ENCODE results near the gene TMPRSS11D.

Gene TMPRSS11D

GRCh38 chr4:67883902-67884301 is at the start of gene TMPRSS11D:
TSS of gene TMPRSS11D (minus strand) at chr4:67884002. CDS start at chr4:67883933, 69 bp downstream.
- no peak for DNase-seq

GRCh38 chr4:67933038-67933437 is 49.2 kb upstream of the TMPRSS11D start:
- no peak for DNase-seq

GRCh38 chr4:67931256-67931655 is 47.5 kb upstream of the TMPRSS11D start:
- DNase-seq = no peak

- no peak for DNase-seq
Measured at GRCh38 chr4:67929426-67929825, 45.6 kb upstream of the TMPRSS11D start.

GRCh38 chr4:67928546-67928945 is 44.7 kb upstream of the TMPRSS11D start:
- no peak for DNase-seq

GRCh38 chr4:67927251-67927650 is 43.4 kb upstream of the TMPRSS11D start:
- DNase-seq = no peak

- no peak for DNase-seq
Measured at GRCh38 chr4:67926485-67926884, 42.7 kb upstream of the TMPRSS11D start.

GRCh38 chr4:67922697-67923096 is 38.9 kb upstream of the TMPRSS11D start:
- no peak for DNase-seq

- no peak for DNase-seq
Measured at GRCh38 chr4:67918428-67918827, 34.6 kb upstream of the TMPRSS11D start.

GRCh38 chr4:67915400-67915966 is 31.7 kb upstream of the TMPRSS11D start:
- DNase-seq = no peak

- no peak for DNase-seq
Measured at GRCh38 chr4:67912080-67912479, 28.3 kb upstream of the TMPRSS11D start.

- no peak for DNase-seq
Measured at GRCh38 chr4:67911638-67912037, 27.8 kb upstream of the TMPRSS11D start.

GRCh38 chr4:67911141-67911540 is 27.3 kb upstream of the TMPRSS11D start:
- no peak for DNase-seq

GRCh38 chr4:67910585-67910905 is 26.7 kb upstream of the TMPRSS11D start:
- no peak for DNase-seq

GRCh38 chr4:67909905-67910584 is 26.2 kb upstream of the TMPRSS11D start:
- DNase-seq = no peak

- no peak for DNase-seq
Measured at GRCh38 chr4:67907650-67908049, 23.8 kb upstream of the TMPRSS11D start.

GRCh38 chr4:67899096-67899495 is 15.3 kb upstream of the TMPRSS11D start:
- DNase-seq = no peak

- DNase-seq = no peak
Measured at GRCh38 chr4:67897686-67898085, 13.9 kb upstream of the TMPRSS11D start.

GRCh38 chr4:67896421-67897065 is 12.7 kb upstream of the TMPRSS11D start:
- peak in 1 of 4 experiments; percentile 1 for DNase-seq

- DNase-seq = no peak
Measured at GRCh38 chr4:67894659-67895058, 10.9 kb upstream of the TMPRSS11D start.

GRCh38 chr4:67892905-67893304 is 9.1 kb upstream of the TMPRSS11D start:
- no peak for DNase-seq

- no peak for DNase-seq
Measured at GRCh38 chr4:67892253-67892652, 8.5 kb upstream of the TMPRSS11D start.

GRCh38 chr4:67891645-67892044 is 7.8 kb upstream of the TMPRSS11D start:
- DNase-seq = no peak

- DNase-seq = no peak
Measured at GRCh38 chr4:67886281-67886680, 2.5 kb upstream of the TMPRSS11D start.

GRCh38 chr4:67885762-67886161 is 2.0 kb upstream of the TMPRSS11D start:
- DNase-seq = no peak

Measured in activated CD4-positive, CD25-positive, alpha-beta regulatory T cell (primary cell).